ENCODE results near the gene ACRBP. TPM values are rescaled to one million over a fixed set of nuclear protein-coding genes. Genes with fewer than 3 reads are reported as not detected.

Gene ACRBP
- total and polyA plus RNA-seq, 2 donors (not counting 1 experiment from before 2014, with no cell fraction given): 10.7 to 12.3 TPM

DNA sequence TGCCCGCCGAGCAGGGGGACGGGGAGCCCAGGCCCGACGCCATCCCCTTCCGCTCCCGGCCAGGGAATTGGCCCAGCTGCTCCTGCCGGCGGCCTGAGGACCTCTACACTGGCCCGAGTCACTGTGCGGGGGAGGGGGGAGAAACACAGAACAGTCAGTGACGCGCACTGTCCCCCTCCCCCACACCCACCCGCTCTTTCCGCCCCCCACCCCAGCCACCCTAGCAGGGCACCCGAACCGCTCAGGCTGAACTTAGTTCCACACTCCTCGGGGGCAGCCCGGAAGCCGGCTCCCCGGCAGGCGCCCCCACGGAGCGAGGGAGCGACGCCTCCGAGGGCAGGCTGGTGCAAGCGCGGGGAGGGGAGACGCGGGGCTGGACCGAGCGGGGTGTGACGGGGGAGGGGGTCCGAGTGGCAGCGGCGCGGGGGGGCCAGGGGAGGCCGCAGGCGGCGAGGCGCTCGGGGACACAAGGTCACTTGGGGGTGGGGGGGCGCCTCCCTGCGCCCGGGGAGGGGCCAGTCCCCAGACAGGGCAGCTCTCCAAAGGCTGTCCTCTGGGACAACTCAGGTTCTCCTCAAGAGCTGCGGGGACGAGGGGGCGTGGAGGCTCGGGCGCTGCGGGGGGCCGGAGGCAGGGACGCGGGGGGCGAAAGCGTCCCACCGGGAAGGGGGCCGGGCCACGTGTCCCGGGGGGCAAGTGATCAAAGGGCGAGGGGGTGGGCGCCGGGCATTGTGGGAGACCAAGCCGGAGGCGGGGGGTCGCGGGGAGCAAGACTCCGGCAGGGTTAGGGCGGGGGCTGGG lies 40.7 kb downstream of the ACRBP start:
- peaks cover 51% of the 10 kb centered on the region for H3K4me1 Mint-ChIP-seq
- H3K27ac Mint-ChIP-seq: no peak overlapping the region
- Histone ChIP-seq H3K4me1 (ENCODE audit: control insufficient read depth in 2 of 2, insufficient read depth in 2 of 2, low read length in 2 of 2) (peaks cover 45 to 58% of the 10 kb centered on the region in 2 donors), H3K27me3 (replicated peaks in 1 of 4; ENCODE audit: control extremely low read depth in 1 of 4, control insufficient read depth in 3 of 4, insufficient read depth in 4 of 4, low read length in 3 of 4) (no peaks in the 10 kb centered on the region), H3K9me3 (ENCODE audit: control extremely low read depth in 1 of 3, control insufficient read depth in 2 of 3, insufficient read depth in 1 of 3, low read length in 2 of 3) (no peaks in the 10 kb centered on the region), H3K9ac (ENCODE audit: low read length) (peak overlapping the region; percentile 85), H3K27ac (ENCODE audit: low read length in 2 of 2) (peak overlapping the region; percentile 90 to 95), H4K20me1 (ENCODE audit: control insufficient read depth, insufficient read depth, low read length, poor library complexity, severe bottlenecking) (peaks cover 52% of the 10 kb centered on the region), H3K36me3 (replicated peaks in 1 of 2; ENCODE audit: control extremely low read depth in 1 of 2, control insufficient read depth in 1 of 2, extremely low read depth in 1 of 2, insufficient read depth in 2 of 2, low read length in 1 of 2) (peaks cover 0 to 25% of the 10 kb centered on the region in 2 experiments), H3K79me2 (ENCODE audit: control insufficient read depth, insufficient read depth, low read length) (peaks cover 54% of the 10 kb centered on the region), H2AFZ (ENCODE audit: insufficient read depth, low read depth, low read length, poor library complexity, severe bottlenecking) (peak overlapping the region; percentile 19), H3K4me3 (ENCODE audit: control extremely low read depth in 1 of 5, extremely low read depth in 1 of 5, insufficient read depth in 1 of 5, low read depth in 2 of 5, low read length in 4 of 5) (peak overlapping the region; percentile 26 to 94 (median 90)), H3K4me2 (replicated peaks; ENCODE audit: low read depth, low read length, poor library complexity, severe bottlenecking) (peak overlapping the region; percentile 98)
- ATAC-seq (ENCODE audit: low read depth) (peak; percentile 40), DNase-seq (peak; percentile 84)
- H3K27me3 Mint-ChIP-seq: no peaks in the 10 kb centered on the region
- H3K4me3 Mint-ChIP-seq: no peak overlapping the region
- TF ChIP-seq, protein P1, sequence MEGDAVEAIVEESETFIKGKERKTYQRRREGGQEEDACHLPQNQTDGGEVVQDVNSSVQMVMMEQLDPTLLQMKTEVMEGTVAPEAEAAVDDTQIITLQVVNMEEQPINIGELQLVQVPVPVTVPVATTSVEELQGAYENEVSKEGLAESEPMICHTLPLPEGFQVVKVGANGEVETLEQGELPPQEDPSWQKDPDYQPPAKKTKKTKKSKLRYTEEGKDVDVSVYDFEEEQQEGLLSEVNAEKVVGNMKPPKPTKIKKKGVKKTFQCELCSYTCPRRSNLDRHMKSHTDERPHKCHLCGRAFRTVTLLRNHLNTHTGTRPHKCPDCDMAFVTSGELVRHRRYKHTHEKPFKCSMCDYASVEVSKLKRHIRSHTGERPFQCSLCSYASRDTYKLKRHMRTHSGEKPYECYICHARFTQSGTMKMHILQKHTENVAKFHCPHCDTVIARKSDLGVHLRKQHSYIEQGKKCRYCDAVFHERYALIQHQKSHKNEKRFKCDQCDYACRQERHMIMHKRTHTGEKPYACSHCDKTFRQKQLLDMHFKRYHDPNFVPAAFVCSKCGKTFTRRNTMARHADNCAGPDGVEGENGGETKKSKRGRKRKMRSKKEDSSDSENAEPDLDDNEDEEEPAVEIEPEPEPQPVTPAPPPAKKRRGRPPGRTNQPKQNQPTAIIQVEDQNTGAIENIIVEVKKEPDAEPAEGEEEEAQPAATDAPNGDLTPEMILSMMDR (IDR thresholded peaks at IDR 0.05): no peak
- TF ChIP-seq EZH2 (IDR thresholded peaks at IDR 0.05; ENCODE audit: borderline replicate concordance, insufficient read depth, low read depth, low read length, poor library complexity, severe bottlenecking): no peak
- no peaks in the 10 kb centered on the region for H3K9me3 Mint-ChIP-seq (ENCODE audit: insufficient read depth)
- ChIA-PET POLR2A (interaction anchor here (0.5 to 1.8 kb wide), 7 partner anchors 25 to 323 kb away, joined by 3 to 7 read pairs (median 5); partner anchors contain the start of genes LPAR5 and ZNF384), CTCF (interaction anchor here (1.0 to 1.3 kb wide), 3 partner anchors 38 to 245 kb away, joined by 3 read pairs; partner anchors contain the start of genes CDCA3 and NOP2)
- under 1% methylated on average over 44 of the region's 70 CpGs for WGBS (ENCODE audit: insufficient coverage)
- intact Hi-C loops (cut with micrococcal nuclease): loop anchor here (1.0 to 2.0 kb wide), 9 partner anchors 29 to 246 kb away; partner anchors contain the start of genes COPS7A, IFFO1, ING4 and LPAR5

Measured in B cell (primary cell).